H9 (cell line): ENCODE results near the gene UNC45A. TPM values are rescaled to one million over a fixed set of nuclear protein-coding genes. Genes with fewer than 3 reads are reported as not detected.

Source experiments
- DNase-seq: peaks from one replicate; pipeline ENCODE4 v3.0.0-alpha.2; 2017
- H2AFZ ChIP-seq: one replicate; pipeline ENCODE4 v1.6.1; 2013; ENCODE audit warnings: mild to moderate bottlenecking, low read length, control low read depth, moderate library complexity
- H2AK5ac ChIP-seq: 2 replicates; pipeline ENCODE4 v1.6.1; 2013; ENCODE audit warnings: low read length, control low read depth, mixed read lengths; ENCODE audit not compliant: insufficient read length
- H2BK120ac ChIP-seq: one replicate; pipeline ENCODE4 v1.6.1; 2013; ENCODE audit warnings: low read depth, mild to moderate bottlenecking, low read length, control low read depth, inconsistent platforms; ENCODE audit not compliant: poor library complexity, severe bottlenecking
- H2BK12ac ChIP-seq: 2 replicates; pipeline ENCODE4 v1.6.1; 2013; ENCODE audit warnings: low read length, control low read depth, mixed read lengths, low read depth; ENCODE audit not compliant: insufficient read length
- H2BK15ac ChIP-seq: 2 replicates; pipeline ENCODE4 v1.6.1; 2013; ENCODE audit warnings: low read depth, low read length, control low read depth
- H2BK20ac ChIP-seq: one replicate; pipeline ENCODE4 v1.6.1; 2013; ENCODE audit warnings: low read depth, mild to moderate bottlenecking, low read length, control low read depth, inconsistent platforms; ENCODE audit not compliant: poor library complexity, severe bottlenecking
- H2BK5ac ChIP-seq: 2 replicates; pipeline ENCODE4 v1.6.1; 2013; ENCODE audit warnings: low read length, control low read depth, mixed read lengths; ENCODE audit not compliant: insufficient read length
- H3K14ac ChIP-seq: 2 replicates; pipeline ENCODE4 v1.6.1; 2013; ENCODE audit warnings: low read length, control low read depth; ENCODE audit not compliant: insufficient read depth
- H3K18ac ChIP-seq: 2 replicates; pipeline ENCODE4 v1.6.1; 2013; ENCODE audit warnings: low read depth, mild to moderate bottlenecking, mixed read lengths, low read length, control low read depth; ENCODE audit not compliant: insufficient read length
- H3K23ac ChIP-seq: 2 replicates; pipeline ENCODE4 v1.6.1; 2013; ENCODE audit warnings: low read length, control low read depth, mixed read lengths, low read depth; ENCODE audit not compliant: insufficient read length
- H3K23me2 ChIP-seq: 2 replicates; pipeline ENCODE4 v1.6.1; 2013; ENCODE audit warnings: low read depth, mild to moderate bottlenecking, mixed read lengths, low read length, control low read depth; ENCODE audit not compliant: insufficient read length, poor library complexity, severe bottlenecking
- H3K27ac ChIP-seq: 2 replicates; pipeline ENCODE4 v1.5.1; 2013; ENCODE audit warnings: low read length, control low read depth, mixed read lengths, low read depth; ENCODE audit not compliant: insufficient read length
- H3K27me3 ChIP-seq: 2 replicates; pipeline ENCODE4 v1.6.1; 2013; ENCODE audit warnings: low read length, control low read depth, inconsistent platforms; ENCODE audit not compliant: insufficient read depth
- H3K4ac ChIP-seq: 2 replicates; pipeline ENCODE4 v1.6.1; 2013; ENCODE audit warnings: low read depth, mild to moderate bottlenecking, control low read depth, inconsistent platforms, low read length, moderate library complexity
- H3K4me1 ChIP-seq: 2 replicates; pipeline ENCODE4 v1.6.1; 2013; ENCODE audit warnings: low read length, control low read depth, inconsistent platforms; ENCODE audit not compliant: insufficient read depth
- H3K4me2 ChIP-seq: 2 replicates; pipeline ENCODE4 v1.6.1; 2013; ENCODE audit warnings: low read length, control low read depth, mixed read lengths; ENCODE audit not compliant: insufficient read length, insufficient read depth
- H3K56ac ChIP-seq: 2 replicates; pipeline ENCODE4 v1.6.1; 2013; ENCODE audit warnings: low read depth, mild to moderate bottlenecking, mixed read lengths, low read length, control low read depth; ENCODE audit not compliant: insufficient read length
- H3K79me1 ChIP-seq: 2 replicates; pipeline ENCODE4 v1.6.1; 2013; ENCODE audit warnings: low read depth, mild to moderate bottlenecking, moderate library complexity, low read length, control low read depth, inconsistent platforms; ENCODE audit not compliant: insufficient read depth, poor library complexity, severe bottlenecking
- H3K79me2 ChIP-seq: 2 replicates; pipeline ENCODE4 v1.6.1; 2013; ENCODE audit warnings: low read length, control low read depth, inconsistent platforms; ENCODE audit not compliant: insufficient read depth
- H3K9ac ChIP-seq: 2 replicates; pipeline ENCODE4 v1.6.1; 2013; ENCODE audit warnings: low read length, control low read depth, mixed read lengths; ENCODE audit not compliant: insufficient read length; ENCODE audit errors: extremely low read depth
- H3K9me3 ChIP-seq: one replicate; pipeline ENCODE4 v1.6.1; 2013; ENCODE audit warnings: low read depth, low read length, inconsistent platforms; ENCODE audit not compliant: control insufficient read depth
- H3T11ph ChIP-seq: one replicate; pipeline ENCODE4 v1.6.1; 2013; ENCODE audit warnings: mild to moderate bottlenecking, low read length, control low read depth, inconsistent platforms
- H4K20me1 ChIP-seq: one replicate; pipeline ENCODE4 v1.6.1; 2013; ENCODE audit not compliant: control insufficient read depth, insufficient read length, insufficient read depth
- H4K5ac ChIP-seq: 2 replicates; pipeline ENCODE4 v1.6.1; 2013; ENCODE audit warnings: low read depth, mild to moderate bottlenecking, mixed read lengths, low read length, control low read depth; ENCODE audit not compliant: insufficient read length
- H4K8ac ChIP-seq: replicated peaks from 2 replicates; pipeline ENCODE4 v1.6.1; 2013; ENCODE audit warnings: low read length, control low read depth, mixed read lengths, low read depth; ENCODE audit not compliant: insufficient read length
- H4K91ac ChIP-seq: 2 replicates; pipeline ENCODE4 v1.6.1; 2013; ENCODE audit warnings: low read depth, mild to moderate bottlenecking, moderate library complexity, mixed read lengths, low read length, control low read depth; ENCODE audit not compliant: insufficient read length
- H3K27ac Mint-ChIP-seq, 3 experiments: 2 replicates in 2 of 3; 3 replicates in 1 of 3; pipeline ENCODE4 v1.8.0; 2020 to 2021; ENCODE audit warnings: mixed read lengths in 3 of 3, mild to moderate bottlenecking in 1 of 3, moderate library complexity in 1 of 3
- H3K27me3 Mint-ChIP-seq: 2 replicates; pipeline ENCODE4 v1.8.0; 2021; ENCODE audit warnings: low read depth, mild to moderate bottlenecking, moderate library complexity, mixed read lengths
- H3K36me3 Mint-ChIP-seq, 3 experiments: 2 replicates in 2 of 3; 3 replicates in 1 of 3; pipeline ENCODE4 v1.8.0; 2020 to 2021; ENCODE audit warnings: low read depth in 3 of 3, mixed read lengths in 3 of 3; ENCODE audit not compliant: insufficient read depth in 1 of 3
- H3K4me1 Mint-ChIP-seq, 2 experiments: 2 replicates each; pipeline ENCODE4 v1.8.0; 2020; ENCODE audit warnings: mixed read lengths in 2 of 2
- H3K4me3 Mint-ChIP-seq, 2 experiments: 2 replicates in 1 of 2; 3 replicates in 1 of 2; pipeline ENCODE4 v1.8.0; 2020 to 2021; ENCODE audit warnings: mild to moderate bottlenecking in 2 of 2, mixed read lengths in 2 of 2, moderate library complexity in 1 of 2
- H3K9me3 Mint-ChIP-seq, 2 experiments: 2 replicates in 1 of 2; 3 replicates in 1 of 2; pipeline ENCODE4 v1.8.0; 2020; ENCODE audit warnings: mild to moderate bottlenecking in 2 of 2, mixed read lengths in 2 of 2, moderate library complexity in 1 of 2
- CTCF ChIP-seq: fragments of 200-600 bp; sonication (generic); conservative IDR thresholded peaks from 3 replicates; pipeline ENCODE4 v1.8.0; 2021; ENCODE audit warnings: antibody characterized with exemption, mild to moderate bottlenecking
- WGBS: extraction: QIAGEN DNeasy Blood & Tissue Kit; methylation state at CpG from one replicate; pipeline ENCODE4 v1.1.7; 2013; ENCODE audit warnings: missing lambda C conversion rate, low lambda C conversion rate, mixed read lengths; ENCODE audit not compliant: insufficient read length; ENCODE audit errors: extremely low coverage; 5-methylcytosine and 5-hydroxymethylcytosine counted together
- total RNA-seq: library from RNA; stranded (reverse); gene quantifications from 2 replicates; pipeline ENCODE4 v1.2.1, GENCODE V29; 2021

Gene UNC45A
- total RNA-seq, 1 experiment from 2014 or later: 84.6 TPM

- Histone ChIP-seq H3T11ph (no peak overlapping the region), H3K14ac (no peak overlapping the region), H2AFZ (no peak overlapping the region), H2AK5ac (no peak overlapping the region), H2BK15ac (no peak overlapping the region), H3K4me1 (no peaks in the 10 kb centered on the region), H3K79me2 (peaks cover 51% of the 10 kb centered on the region), H2BK5ac (no peak overlapping the region), H4K91ac (no peak overlapping the region), H3K27ac (no peak overlapping the region), H4K20me1 (no peaks in the 10 kb centered on the region), H2BK12ac (no peak overlapping the region), H3K56ac (no peak overlapping the region), H3K27me3 (no peaks in the 10 kb centered on the region), H3K4ac (no peak overlapping the region), H4K8ac (no peak overlapping the region), H3K23ac (no peak overlapping the region), H3K4me2 (no peak overlapping the region), H3K18ac (no peak overlapping the region), H2BK20ac (no peak overlapping the region), H3K79me1 (peaks cover 20% of the 10 kb centered on the region), H3K23me2 (peaks cover under 1% of the 10 kb centered on the region), H4K5ac (no peak overlapping the region), H3K9ac (no peak overlapping the region), H3K9me3 (no peaks in the 10 kb centered on the region), H2BK120ac (no peak overlapping the region)
- no CpG with 5 or more reads among the region's 6 CpGs for WGBS
- Mint-ChIP-seq H3K4me1 (peaks cover 26 to 28% of the 10 kb centered on the region in 2 experiments), H3K9me3 (no peaks in the 10 kb centered on the region), H3K27ac (peak overlapping the region in 2 of 3 experiments; percentile 22 to 68; a peak in 4 of 7 replicates), H3K27me3 (no peaks in the 10 kb centered on the region; the same call in 1 of the 2 replicates), H3K4me3 (no peak overlapping the region), H3K36me3 (peaks cover 10 to 22% (median 15%) of the 10 kb centered on the region in 3 experiments)
- no peak for DNase-seq
- no peak for TF ChIP-seq CTCF
These were observed 53.2 kb downstream of the UNC45A start for GRCh38 chr15:90988296-90988695.
